Skeletal muscle cell (primary cell): Measurements from ENCODE around the gene JPT2.
A peak's percentile ranks its signal among the peaks of the same experiment; 100 is the strongest.
"Not testable (repeated sequence)": the region's sequence is repeated elsewhere in the genome, so short reads cannot be mapped to it uniquely, and the experiment has no call there.

ENCODE experiments used
- DNase-seq: peaks from one replicate; pipeline ENCODE4 v3.0.0-alpha.2; 2010; ENCODE audit warnings: low read depth
- H3K4me3 ChIP-seq: 2 replicates; pipeline ENCODE4 v1.5.1; 2011; ENCODE audit warnings: low read depth, mild to moderate bottlenecking, control low read depth, low read length, moderate library complexity

JPT2 gene

GRCh38 chr16:1701216-1701878 is 23.3 kb downstream of the JPT2 start:
- no peak for DNase-seq
- H3K4me3 ChIP-seq = no peak overlapping the region

- H3K4me3 ChIP-seq = peak overlapping the region; percentile 91
- not testable (repeated sequence) for DNase-seq
These were observed 27.2 kb downstream of the JPT2 start for GRCh38 chr16:1705324-1705687.

- DNase-seq = peak; percentile 45
- peak within 1 kb of the TSS; percentile 91 for H3K4me3 ChIP-seq
These were observed 27.8 kb downstream of the JPT2 start, which contains the start of gene MAPK8IP3 for GRCh38 chr16:1705688-1706385. Gene MAPK8IP3, plus strand, starts transcription at chr16:1706195. Its CDS starts 145 bp downstream, at chr16:1706340.

- H3K4me3 ChIP-seq = peak overlapping the region; percentile 91
- DNase-seq = no peak
These were observed 28.5 kb downstream of the JPT2 start for GRCh38 chr16:1706386-1707192.

- peak overlapping the region; percentile 91 for H3K4me3 ChIP-seq
- no peak for DNase-seq
These were observed 29.2 kb downstream of the JPT2 start for GRCh38 chr16:1707193-1707790.

- H3K4me3 ChIP-seq = no peak overlapping the region
- DNase-seq = no peak
These were observed 30.1 kb downstream of the JPT2 start for GRCh38 chr16:1708083-1708767.

- no peak overlapping the region for H3K4me3 ChIP-seq
- DNase-seq = no peak
These were observed 30.7 kb downstream of the JPT2 start for GRCh38 chr16:1708768-1709180.

- no peak overlapping the region for H3K4me3 ChIP-seq
These were observed 31.3 kb downstream of the JPT2 start for GRCh38 chr16:1709356-1709755.

GRCh38 chr16:1710811-1711507 is 32.9 kb downstream of the JPT2 start:
- DNase-seq = no peak
- no peak overlapping the region for H3K4me3 ChIP-seq

More at GRCh38 chr16:1709356-1709755, 31.3 kb downstream of the JPT2 start:
- no peak for DNase-seq

- H3K4me3 ChIP-seq = no peak overlapping the region
- no peak for DNase-seq
These were observed 34.7 kb downstream of the JPT2 start for GRCh38 chr16:1712791-1713261.

GRCh38 chr16:1713331-1713730 is 35.3 kb downstream of the JPT2 start:
- no peak for DNase-seq
- no peak overlapping the region for H3K4me3 ChIP-seq

GRCh38 chr16:1713933-1714332 is 35.9 kb downstream of the JPT2 start:
- H3K4me3 ChIP-seq = no peak overlapping the region

GRCh38 chr16:1715220-1715619 is 37.1 kb downstream of the JPT2 start:
- no peak for DNase-seq
- H3K4me3 ChIP-seq = no peak overlapping the region

More at GRCh38 chr16:1713933-1714332, 35.9 kb downstream of the JPT2 start:
- no peak for DNase-seq

- not testable (repeated sequence) for H3K4me3 ChIP-seq, DNase-seq
These were observed 40.2 kb downstream of the JPT2 start for GRCh38 chr16:1718236-1718635.

GRCh38 chr16:1719559-1720229 is 41.6 kb downstream of the JPT2 start:
- DNase-seq, H3K4me3 ChIP-seq: not testable (repeated sequence)

- H3K4me3 ChIP-seq = no peak overlapping the region
- DNase-seq = no peak
These were observed 43.3 kb downstream of the JPT2 start for GRCh38 chr16:1721372-1721771.

- DNase-seq = no peak
- H3K4me3 ChIP-seq = no peak overlapping the region
These were observed 45.5 kb downstream of the JPT2 start for GRCh38 chr16:1723450-1724147.
